Keratinocyte (primary cell): ENCODE data around the gene KNCN. TPM values are rescaled to one million over a fixed set of nuclear protein-coding genes. Genes with fewer than 3 reads are reported as not detected.

ENCODE experiments used
- DNase-seq: peaks from one replicate; pipeline ENCODE4 v3.0.0-alpha.2; 2011; ENCODE audit warnings: low read depth, missing footprints, low spot score
- FAIRE-seq: peaks from 2 replicates; lab custom pipeline; 2011; peaks lifted over from hg19 to GRCh38; lab: Jason Lieb, UNC
- H2AFZ ChIP-seq: 2 replicates; pipeline ENCODE4 v1.6.0; 2012; ENCODE audit warnings: low read length, control low read depth, inconsistent platforms; ENCODE audit not compliant: control insufficient read depth
- H3K27ac ChIP-seq: 2 replicates; pipeline ENCODE4 v1.5.1; 2011; ENCODE audit warnings: low read length; ENCODE audit not compliant: control insufficient read depth, insufficient read depth
- H3K27me3 ChIP-seq: 3 replicates; pipeline ENCODE4 v1.6.0; 2011; ENCODE audit warnings: low read length; ENCODE audit not compliant: control insufficient read depth, insufficient read depth; ENCODE audit errors: extremely low read depth
- H3K36me3 ChIP-seq, 2 experiments: 2 replicates in 1 of 2; 3 replicates in 1 of 2; pipeline ENCODE4 v1.5.1; 2011; ENCODE audit warnings: low read length in 2 of 2, mild to moderate bottlenecking in 1 of 2; ENCODE audit not compliant: control insufficient read depth in 2 of 2, insufficient read depth in 2 of 2; ENCODE audit errors: extremely low read depth in 1 of 2
- H3K4me1 ChIP-seq: 3 replicates; pipeline ENCODE4 v1.5.1; 2011; ENCODE audit warnings: low read length; ENCODE audit not compliant: control insufficient read depth, insufficient read depth; ENCODE audit errors: extremely low read depth
- H3K4me2 ChIP-seq: 3 replicates; pipeline ENCODE4 v1.6.0; 2011; ENCODE audit warnings: low read depth, low read length; ENCODE audit not compliant: control insufficient read depth, insufficient read depth; ENCODE audit errors: extremely low read depth
- H3K4me3 ChIP-seq, 3 experiments: fragments of 200-600 bp in 1 of 3; sonication (generic) in 1 of 3; 2 replicates in 2 of 3; 3 replicates in 1 of 3; pipeline ENCODE4 v1.5.1; 2011 to 2016; ENCODE audit warnings: low read length in 3 of 3, mild to moderate bottlenecking in 3 of 3, control low read depth in 2 of 3, inconsistent platforms in 1 of 3, low read depth in 1 of 3, mixed read lengths in 1 of 3, mixed run types in 1 of 3, moderate library complexity in 1 of 3; ENCODE audit not compliant: control insufficient read depth in 2 of 3, insufficient read depth in 2 of 3; ENCODE audit errors: extremely low read depth in 1 of 3
- H3K79me2 ChIP-seq: 2 replicates; pipeline ENCODE4 v1.6.0; 2012; ENCODE audit warnings: low read length; ENCODE audit not compliant: control insufficient read depth, insufficient read depth
- H3K9ac ChIP-seq: 3 replicates; pipeline ENCODE4 v1.6.0; 2011; ENCODE audit warnings: low read length; ENCODE audit not compliant: control insufficient read depth, insufficient read depth; ENCODE audit errors: extremely low read depth
- H3K9me1 ChIP-seq: 3 replicates; pipeline ENCODE4 v1.6.0; 2011; ENCODE audit warnings: low read length; ENCODE audit not compliant: control insufficient read depth, insufficient read depth; ENCODE audit errors: extremely low read depth
- H3K9me3 ChIP-seq: 2 replicates; pipeline ENCODE4 v1.5.1; 2012; ENCODE audit warnings: low read depth, low read length; ENCODE audit not compliant: control insufficient read depth
- H4K20me1 ChIP-seq: 3 replicates; pipeline ENCODE4 v1.6.0; 2011; ENCODE audit warnings: low read length; ENCODE audit not compliant: control insufficient read depth, insufficient read depth; ENCODE audit errors: extremely low read depth
- CTCF ChIP-seq, 3 experiments: IDR thresholded peaks in 1 of 3; conservative IDR thresholded peaks in 1 of 3; optimal IDR thresholded peaks in 1 of 3; 2 replicates in 2 of 3; 3 replicates in 1 of 3; pipeline versions ENCODE3 to v1.5.1; 2011; ENCODE audit warnings: low read length in 3 of 3, mild to moderate bottlenecking in 3 of 3, moderate library complexity in 2 of 3, control low read depth in 1 of 3, inconsistent platforms in 1 of 3; ENCODE audit not compliant: insufficient read depth in 2 of 3; ENCODE audit errors: extremely low read depth in 1 of 3
- EZH2 ChIP-seq: IDR thresholded peaks from one replicate; pipeline ENCODE4 v1.6.1; 2012; ENCODE audit warnings: inconsistent platforms, mild to moderate bottlenecking, low read length, moderate library complexity
- dilution Hi-C: fragments of 300-500 bp; cut with MboI; formaldehyde crosslinking; loops from one replicate; pipeline ENCODE4 v1.7.0; 2020; ENCODE audit warnings: low sequenced_read_pairs; ENCODE audit not compliant: extremely low pct_ligation_motif_present
- polyA plus RNA-seq, 5 experiments: library from polyadenylated mRNA; depleted of rRNA in 3 of 5; stranded (reverse) in 3 of 5; stranded (forward) in 1 of 5; unstranded in 1 of 5; fragments of >200 nt; gene quantifications; 1 replicate in 1 of 5; 2 replicates in 3 of 5; 3 replicates in 1 of 5; pipeline versions ENCODE4 v1.2.1 to v1.2.3, GENCODE V29; 2011 to 2012; ENCODE audit warnings: missing spikeins in 2 of 5, low read depth in 1 of 5, low replicate concordance in 1 of 5

KNCN gene
- polyA plus RNA-seq, 1 donor (not counting 4 experiments of a cell fraction or from before 2014, with no cell fraction given): not detected

GRCh38 chr1:46538147-46538546, 13.3 kb downstream of the KNCN start:
- Histone ChIP-seq H3K4me2 (no peak overlapping the region), H2AFZ (no peak overlapping the region), H3K79me2 (no peaks in the 10 kb centered on the region), H3K9ac (no peak overlapping the region), H3K36me3 (no peaks in the 10 kb centered on the region), H3K9me3 (no peaks in the 10 kb centered on the region), H3K9me1 (no peaks in the 10 kb centered on the region), H3K4me3 (no peak overlapping the region), H3K27ac (no peak overlapping the region), H4K20me1 (no peaks in the 10 kb centered on the region), H3K4me1 (peaks cover 3% of the 10 kb centered on the region), H3K27me3 (peaks cover 17% of the 10 kb centered on the region)
- no peak for TF ChIP-seq EZH2
- TF ChIP-seq CTCF (optimal IDR thresholded peaks at IDR 0.05 in 1 of 3, IDR thresholded peaks at IDR 0.05 in 1 of 3, conservative IDR thresholded peaks at IDR 0.05 in 1 of 3; ENCODE audit: extremely low read depth in 1 of 3, insufficient read depth in 2 of 3, low read length in 3 of 3): no peak
- no peak for DNase-seq
- dilution Hi-C loops: no loop called here
- no peak for FAIRE-seq

GRCh38 chr1:46537651-46538050, 13.8 kb downstream of the KNCN start:
- dilution Hi-C loops: no loop called here
- H3K36me3 ChIP-seq: no peaks in the 10 kb centered on the region
- H4K20me1 ChIP-seq: no peaks in the 10 kb centered on the region
- H3K4me1 ChIP-seq: peaks cover 3% of the 10 kb centered on the region
- no peaks in the 10 kb centered on the region for H3K9me3 ChIP-seq
- TF ChIP-seq CTCF (optimal IDR thresholded peaks at IDR 0.05 in 1 of 3, IDR thresholded peaks at IDR 0.05 in 1 of 3, conservative IDR thresholded peaks at IDR 0.05 in 1 of 3; ENCODE audit: extremely low read depth in 1 of 3, insufficient read depth in 2 of 3, low read length in 3 of 3): no peak
- TF ChIP-seq EZH2: no peak
- DNase-seq (no peak), FAIRE-seq (no peak)
- H3K9ac ChIP-seq: no peak overlapping the region
- no peak overlapping the region for H3K4me2 ChIP-seq
- no peak overlapping the region for H3K27ac ChIP-seq
- H3K79me2 ChIP-seq: no peaks in the 10 kb centered on the region
- peaks cover 12% of the 10 kb centered on the region for H3K27me3 ChIP-seq
- no peaks in the 10 kb centered on the region for H3K9me1 ChIP-seq
- no peak overlapping the region for H3K4me3 ChIP-seq
- no peak overlapping the region for H2AFZ ChIP-seq
